NCI-H1092 (cell line): ENCODE measurements around the gene OPRM1.
"Not testable (repeated sequence)": the region's sequence is repeated elsewhere in the genome, so short reads cannot be mapped to it uniquely, and the experiment has no call there.

ENCODE experiments used
- DNase-seq: peaks from one replicate; lab custom pipeline; 2025; lab: John Stamatoyannopoulos, UW

The OPRM1 gene

GRCh38 chr6:154039231-154039842 is at the start of gene OPRM1:
Gene OPRM1 (plus strand): TSS chr6:154039240. CDS start chr6:154039545, 305 bp downstream.
- no peak for DNase-seq

DNA sequence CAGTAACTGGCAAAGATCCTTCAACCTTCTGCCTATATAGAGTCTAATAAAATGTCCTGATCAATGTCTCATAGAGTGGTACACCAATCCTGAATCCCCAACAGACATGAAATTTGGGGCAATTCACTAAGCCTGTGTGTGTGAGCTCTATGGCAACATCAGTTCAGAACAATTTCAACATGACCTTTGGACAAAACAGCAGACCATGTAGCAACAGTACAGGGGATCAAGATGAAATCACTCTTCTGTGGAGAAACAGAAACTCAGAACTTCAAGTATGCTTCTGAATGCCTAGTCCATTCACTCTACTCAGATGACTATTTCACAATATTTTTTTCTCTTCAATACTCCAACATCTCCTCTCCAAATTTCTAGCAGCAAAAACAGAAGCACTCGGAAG is 49.1 kb upstream of the OPRM1 start:
- no peak for DNase-seq

GRCh38 chr6:153994004-153994403 is 45.0 kb upstream of the OPRM1 start:
- DNase-seq = no peak

DNA sequence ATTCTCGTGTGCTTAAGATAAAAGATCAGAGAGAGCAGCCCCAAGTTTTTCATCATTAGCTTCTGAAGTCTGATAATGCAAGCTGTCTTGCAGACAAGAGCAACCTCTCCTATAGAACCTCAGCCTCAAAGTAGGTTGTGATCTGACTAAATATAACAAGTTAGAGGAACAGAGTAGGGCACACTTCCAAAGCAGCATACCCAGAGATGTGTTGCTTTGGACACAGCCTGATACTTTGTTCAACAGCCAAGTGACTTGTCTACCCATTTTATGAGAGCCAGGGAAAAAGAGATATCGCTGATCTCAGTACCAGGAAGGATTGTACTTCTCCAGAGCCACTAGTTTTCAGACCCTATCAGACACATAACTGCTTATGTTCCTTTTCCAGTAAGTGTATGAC is 44.2 kb upstream of the OPRM1 start:
- DNase-seq = no peak

DNA sequence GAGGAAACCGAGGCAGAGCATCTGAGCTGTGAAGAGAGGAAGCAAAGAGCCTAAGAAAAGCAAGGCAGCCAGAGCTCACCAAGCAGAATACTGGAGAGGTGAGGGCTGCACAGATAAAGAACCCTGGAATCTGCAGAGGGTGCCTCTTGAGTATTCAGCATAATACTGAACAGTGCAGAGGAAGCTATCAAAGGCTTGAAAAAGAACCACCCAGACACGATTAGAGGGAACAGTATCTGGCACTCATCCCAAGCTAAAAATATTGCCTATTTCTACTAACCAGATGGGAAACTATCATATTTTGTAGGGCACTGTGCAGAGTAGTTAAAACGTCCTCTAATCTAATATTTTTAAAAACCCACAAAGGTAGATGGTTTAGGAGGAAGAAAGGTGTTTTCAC is 41.8 kb upstream of the OPRM1 start:
- DNase-seq = no peak

DNA sequence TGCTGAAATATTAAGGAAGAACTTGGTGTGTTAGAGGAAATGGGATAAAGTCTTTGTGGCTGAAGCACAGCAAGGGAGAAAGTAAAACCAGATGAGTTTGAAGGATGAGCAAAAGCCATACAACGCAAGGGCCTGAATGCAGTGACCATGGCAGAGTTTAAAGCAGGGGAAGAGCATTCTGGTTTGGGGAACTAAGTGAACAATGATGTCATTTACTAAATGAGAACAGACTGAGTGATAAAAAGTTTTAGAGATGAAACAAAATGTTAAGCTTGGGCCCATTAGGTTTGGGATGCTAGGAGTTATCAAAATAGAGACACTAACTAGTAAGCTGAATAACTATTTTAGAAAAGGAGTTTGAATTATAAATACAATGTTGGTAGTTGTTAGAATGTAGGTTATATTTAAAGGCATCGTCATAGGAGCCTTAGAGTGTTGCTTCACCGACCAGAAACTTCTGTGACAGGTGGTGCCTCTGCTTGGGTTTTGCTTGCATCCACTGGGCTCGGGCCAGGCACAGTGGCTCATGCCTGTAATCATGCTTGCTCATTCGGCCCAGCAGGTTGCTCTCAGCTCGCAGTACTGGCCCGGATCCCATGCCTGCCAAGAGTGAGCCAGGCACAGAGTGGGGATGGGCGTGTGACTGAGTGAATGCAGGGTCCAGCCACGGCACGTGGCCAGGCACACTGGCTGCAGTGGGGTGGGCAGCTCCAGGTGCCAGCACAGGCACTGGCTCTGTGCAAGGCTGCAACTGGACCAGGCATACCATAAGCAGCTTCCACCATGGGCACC is 37.4 kb upstream of the OPRM1 start:
- DNase-seq = no peak

GRCh38 chr6:154002894-154003293 is 36.1 kb upstream of the OPRM1 start:
- no peak for DNase-seq

DNA sequence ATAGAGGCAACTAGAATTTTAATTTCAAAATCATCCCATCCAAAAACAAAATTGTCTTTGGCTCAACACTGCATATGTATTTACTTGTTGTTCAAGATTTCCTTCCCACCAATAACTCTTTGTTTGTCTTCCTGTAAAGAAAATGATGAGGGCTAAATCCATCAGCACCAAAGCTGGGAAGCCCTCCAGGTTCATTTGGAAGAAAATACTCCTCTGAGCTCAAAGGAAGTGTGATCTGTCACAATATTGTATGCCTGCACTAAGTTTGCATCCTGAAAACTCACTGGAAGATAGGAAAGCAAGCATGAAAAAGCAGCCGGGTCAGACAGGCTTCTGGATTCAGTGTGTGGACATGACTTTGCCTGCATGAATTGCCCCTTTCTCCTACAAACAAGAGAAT is 28.7 kb upstream of the OPRM1 start:
- no peak for DNase-seq

DNA sequence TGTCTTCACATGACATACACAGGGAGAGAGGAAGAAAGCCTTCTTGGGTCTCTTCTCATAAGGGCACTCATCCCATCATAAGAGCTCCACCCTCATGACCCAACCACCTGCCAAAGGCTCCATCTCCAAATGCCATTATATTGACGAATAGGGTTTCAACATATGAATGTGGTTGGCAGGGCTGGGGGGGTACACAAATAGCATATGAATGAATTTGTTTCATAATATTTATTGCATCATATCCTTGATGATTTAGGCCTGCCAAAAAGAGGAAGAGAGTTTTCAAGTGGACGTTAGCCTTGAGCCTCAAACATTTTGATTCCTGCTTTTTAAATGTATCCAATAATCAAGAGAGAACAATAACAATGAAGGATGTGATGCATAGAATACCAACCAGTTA is 26.2 kb upstream of the OPRM1 start:
- DNase-seq = no peak

- no peak for DNase-seq
Measured at GRCh38 chr6:154017786-154018185, 21.3 kb upstream of the OPRM1 start.

DNA sequence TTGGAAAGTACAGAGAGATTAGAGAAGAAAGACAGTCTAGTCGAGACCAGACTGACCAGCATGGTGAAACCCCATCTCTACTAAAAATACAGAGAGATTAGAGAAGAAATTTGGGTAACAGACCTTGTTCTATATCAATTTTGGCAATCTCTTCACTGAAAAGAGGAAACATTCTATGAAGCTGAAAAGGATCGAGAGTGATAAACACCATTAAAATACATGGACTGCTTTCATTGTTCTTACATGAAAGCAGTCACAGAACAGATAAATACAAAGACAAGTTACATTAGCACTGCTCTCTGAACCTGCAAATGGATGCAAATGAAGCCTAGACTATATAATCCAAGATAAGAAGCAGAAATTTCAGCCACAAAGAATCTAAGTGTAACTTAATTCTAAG is 8.4 kb upstream of the OPRM1 start:
- DNase-seq = no peak

- no peak for DNase-seq
Measured at GRCh38 chr6:154041001-154041400, 2.0 kb downstream of the OPRM1 start.

DNA sequence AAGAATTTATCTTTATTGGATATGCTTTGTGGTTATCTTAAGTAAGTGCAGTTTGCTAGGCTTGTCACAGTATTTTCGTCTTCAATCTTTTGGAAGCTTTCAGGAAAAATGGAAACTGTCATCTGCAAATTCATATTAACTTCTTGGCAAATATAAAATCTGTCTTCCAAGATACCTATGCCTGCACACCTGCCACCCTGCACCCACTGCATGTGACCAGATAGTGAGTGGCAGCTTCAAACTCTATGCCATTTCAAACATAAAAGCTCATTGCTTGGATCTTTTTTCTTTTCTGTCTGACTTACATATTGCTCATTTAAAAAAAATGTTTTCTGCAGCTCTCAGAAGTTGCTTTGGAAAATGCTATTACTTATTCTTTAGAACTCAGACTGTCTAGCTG is 14.1 kb downstream of the OPRM1 start:
- DNase-seq = no peak

DNA sequence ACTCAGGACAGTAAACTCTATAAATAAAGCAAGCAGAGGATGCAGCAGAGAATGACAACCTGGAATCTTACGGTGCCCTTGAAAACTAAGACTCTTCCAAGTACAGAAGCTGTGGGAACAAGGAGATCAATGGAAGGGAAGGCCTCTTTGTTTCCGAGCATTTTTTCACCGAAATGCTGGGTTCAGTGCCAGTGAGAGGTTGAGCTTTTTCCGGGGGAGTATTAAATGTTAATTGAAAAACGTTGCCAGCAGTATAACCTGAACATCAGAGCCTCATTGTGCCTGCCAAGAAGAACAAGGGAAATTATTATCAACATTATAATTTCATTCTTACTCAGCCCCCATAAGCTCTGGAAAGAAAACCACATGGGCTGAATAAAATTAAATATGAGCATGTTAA is 17.5 kb downstream of the OPRM1 start:
- no peak for DNase-seq

DNA sequence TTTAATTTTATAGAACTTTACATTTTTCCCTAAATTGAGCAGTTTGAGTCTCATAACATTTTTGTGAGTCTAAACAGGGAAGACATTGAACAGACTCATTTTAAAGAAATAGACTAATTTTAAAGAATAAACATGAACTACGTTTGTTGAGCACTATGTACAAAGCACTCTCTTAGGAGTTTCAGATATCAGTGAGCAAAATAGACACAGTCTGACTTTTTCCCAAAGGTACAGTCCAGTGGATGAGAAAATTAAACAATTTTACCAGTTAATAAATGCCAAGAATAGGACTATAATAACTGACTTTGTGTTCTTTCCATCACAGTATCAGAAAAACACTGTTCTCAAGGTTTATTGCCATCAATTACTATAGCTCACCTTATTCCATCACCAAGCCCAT is 18.1 kb downstream of the OPRM1 start:
- DNase-seq = no peak

GRCh38 chr6:154058963-154059680 is 20.1 kb downstream of the OPRM1 start:
- no peak for DNase-seq

- no peak for DNase-seq
Measured at GRCh38 chr6:154060076-154060475, 21.0 kb downstream of the OPRM1 start.

- DNase-seq = no peak
Measured at GRCh38 chr6:154070041-154070440, 31.0 kb downstream of the OPRM1 start.

DNA sequence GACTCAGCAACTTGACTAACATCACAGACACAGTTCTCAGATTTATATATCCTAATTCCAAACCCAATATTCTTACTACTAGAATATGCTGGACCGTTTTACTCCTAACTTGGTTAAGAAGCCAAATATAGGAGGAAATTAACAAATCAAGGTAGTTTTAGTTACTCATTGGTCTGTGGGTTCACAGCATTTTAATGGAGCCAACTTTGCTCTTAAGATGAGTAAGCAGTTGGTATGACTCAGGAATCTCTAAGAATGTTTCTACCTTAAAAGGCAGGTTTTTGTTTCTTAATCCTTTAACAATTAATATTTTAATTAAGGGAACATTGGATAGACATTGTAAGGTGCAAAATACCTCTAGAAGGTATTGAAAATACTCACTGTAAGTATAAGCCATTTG is 31.6 kb downstream of the OPRM1 start:
- DNase-seq = no peak

DNA sequence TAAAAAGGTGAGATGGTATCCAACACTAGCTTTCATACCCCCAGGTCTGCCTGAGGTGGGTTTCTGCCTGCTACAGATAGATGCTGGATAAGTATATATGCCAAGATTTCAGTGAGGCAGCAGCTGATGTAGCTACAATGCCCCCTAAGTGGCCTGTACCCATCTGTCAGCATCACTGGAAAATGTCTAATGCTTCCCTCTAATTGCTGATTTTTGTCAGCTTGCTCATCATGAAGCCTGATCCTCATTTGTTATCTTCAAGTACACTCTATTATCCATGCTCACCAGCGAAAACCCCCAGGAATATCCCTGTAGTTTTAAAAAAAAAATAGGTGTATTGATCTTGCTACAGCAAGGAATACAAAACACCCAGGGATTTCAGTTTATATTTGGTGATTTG is 32.2 kb downstream of the OPRM1 start:
- no peak for DNase-seq

DNA sequence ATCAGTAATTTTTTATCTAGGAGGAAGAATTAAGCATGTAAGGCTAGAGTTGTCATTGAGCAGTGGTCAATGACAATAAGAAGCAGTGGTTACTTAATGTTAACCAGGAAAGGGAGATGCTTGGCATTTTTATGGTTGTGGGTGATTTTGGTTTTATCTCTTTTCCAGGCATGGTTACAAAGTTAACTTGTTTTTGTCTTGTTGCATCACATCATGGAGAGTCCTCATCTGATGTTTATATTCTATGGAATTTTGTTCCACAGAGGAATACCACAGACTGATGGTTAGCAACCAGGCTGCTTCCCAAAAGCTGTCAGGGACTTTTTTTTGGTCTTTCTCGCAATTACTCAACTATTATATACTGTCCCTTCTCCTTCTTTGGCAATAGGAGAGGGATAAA is 32.7 kb downstream of the OPRM1 start:
- no peak for DNase-seq

DNA sequence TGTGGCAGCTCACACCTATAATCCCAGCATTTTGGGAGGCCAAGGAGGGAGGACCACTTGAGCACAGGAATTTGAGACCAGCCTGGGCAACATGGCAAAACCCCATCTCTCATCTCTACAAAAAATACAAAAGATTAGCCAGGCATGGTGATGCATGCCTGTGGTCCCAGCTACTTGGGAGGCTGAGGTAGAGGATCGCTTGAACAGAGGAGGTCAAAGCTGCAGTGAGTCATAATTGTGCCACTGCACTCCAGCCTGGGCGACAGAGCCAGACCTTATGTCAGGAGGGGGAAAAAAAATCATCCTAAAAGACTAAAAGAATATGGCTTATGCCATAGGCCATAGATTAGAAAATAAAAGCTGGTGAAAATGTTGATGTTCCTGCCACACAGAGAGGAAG is 39.6 kb downstream of the OPRM1 start:
- DNase-seq = not testable (repeated sequence)

DNA sequence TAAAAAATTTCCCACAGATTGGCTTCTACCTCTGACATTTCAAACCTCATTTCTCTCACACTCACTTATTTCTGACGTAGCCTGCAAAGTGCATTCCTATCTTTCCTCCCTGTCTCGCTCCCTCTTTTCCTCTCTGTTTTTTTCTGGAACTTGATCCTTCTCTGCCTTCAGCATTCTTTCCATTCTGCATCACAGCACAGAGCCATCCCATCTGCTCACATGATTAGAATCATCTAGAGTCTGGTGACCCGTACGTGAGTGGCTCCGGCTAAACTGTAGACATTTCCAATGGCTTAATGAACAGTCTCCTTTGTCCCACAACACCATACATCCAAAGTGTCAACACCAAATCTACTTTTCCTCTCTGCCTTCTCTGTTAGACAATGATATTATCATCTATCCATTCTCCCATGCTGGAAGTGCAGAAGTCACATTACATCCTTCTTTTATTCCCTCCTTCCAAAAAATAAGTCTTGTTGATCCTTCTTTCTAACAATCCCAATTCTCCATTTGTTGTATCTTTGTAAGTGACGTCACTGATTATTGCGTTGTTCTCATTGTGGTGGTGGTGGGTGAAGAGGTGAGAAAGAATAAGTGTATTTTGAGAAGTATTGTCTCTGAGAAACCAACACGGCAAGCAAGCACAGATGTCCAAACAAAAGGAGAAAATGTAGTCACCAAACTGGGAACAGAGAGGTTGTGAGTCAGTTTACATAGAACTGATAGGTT is 41.6 kb downstream of the OPRM1 start:
- no peak for DNase-seq
